Mesendoderm (in vitro differentiated cells): ENCODE data around the gene UBAP2L.
"Not testable (repeated sequence)": the region's sequence is repeated elsewhere in the genome, so short reads cannot be mapped to it uniquely, and the experiment has no call there.

Experiments used
- DNase-seq: peaks from one replicate; pipeline ENCODE4 v3.0.0; 2013
- H2AK5ac ChIP-seq: 2 replicates; pipeline ENCODE4 v1.6.1; 2013; ENCODE audit warnings: low read length, inconsistent platforms
- H2BK120ac ChIP-seq: 2 replicates; pipeline ENCODE4 v1.6.1; 2013; ENCODE audit warnings: low read depth, mild to moderate bottlenecking, low read length, moderate library complexity, mixed read lengths
- H2BK15ac ChIP-seq: replicated peaks from 2 replicates; pipeline ENCODE4 v1.6.1; 2013; ENCODE audit warnings: low read depth, mild to moderate bottlenecking, moderate library complexity
- H2BK5ac ChIP-seq: 2 replicates; pipeline ENCODE4 v1.6.1; 2013; ENCODE audit warnings: low read length, inconsistent platforms
- H3K18ac ChIP-seq: 2 replicates; pipeline ENCODE4 v1.6.1; 2013; ENCODE audit warnings: mild to moderate bottlenecking, low read length, mixed read lengths
- H3K23ac ChIP-seq: one replicate; pipeline ENCODE4 v1.6.1; 2013; ENCODE audit warnings: low read length
- H3K27ac ChIP-seq: 2 replicates; pipeline ENCODE4 v1.5.1; 2013; ENCODE audit warnings: low read depth, mild to moderate bottlenecking, inconsistent platforms, low read length, moderate library complexity
- H3K27me3 ChIP-seq: 2 replicates; pipeline ENCODE4 v1.6.1; 2013; ENCODE audit warnings: low read length, control low read depth, mild to moderate bottlenecking, inconsistent platforms; ENCODE audit not compliant: insufficient read depth, poor library complexity
- H3K36me3 ChIP-seq: 2 replicates; pipeline ENCODE4 v1.6.1; 2013; ENCODE audit warnings: low read length, inconsistent platforms; ENCODE audit not compliant: control insufficient read depth, insufficient read depth
- H3K4ac ChIP-seq: one replicate; pipeline ENCODE4 v1.6.1; 2013; ENCODE audit warnings: low read depth, mild to moderate bottlenecking, low read length, moderate library complexity
- H3K4me1 ChIP-seq: 2 replicates; pipeline ENCODE4 v1.6.1; 2013; ENCODE audit warnings: low read depth, low read length, inconsistent platforms; ENCODE audit not compliant: control insufficient read depth
- H3K4me2 ChIP-seq: 2 replicates; pipeline ENCODE4 v1.6.1; 2013; ENCODE audit warnings: low read length
- H3K4me3 ChIP-seq: 2 replicates; pipeline ENCODE4 v1.5.1; 2013; ENCODE audit warnings: mild to moderate bottlenecking, low read length
- H3K56ac ChIP-seq: one replicate; pipeline ENCODE4 v1.6.1; 2013; ENCODE audit warnings: low read length
- H3K79me1 ChIP-seq: 2 replicates; pipeline ENCODE4 v1.6.1; 2013; ENCODE audit warnings: low read length, inconsistent platforms
- H3K79me2 ChIP-seq: 2 replicates; pipeline ENCODE4 v1.6.1; 2013; ENCODE audit warnings: mild to moderate bottlenecking, low read length; ENCODE audit not compliant: control insufficient read depth, insufficient read depth
- H3K9ac ChIP-seq: 2 replicates; pipeline ENCODE4 v1.6.1; 2013; ENCODE audit warnings: low read length, inconsistent platforms
- H4K5ac ChIP-seq: one replicate; pipeline ENCODE4 v1.6.1; 2013; ENCODE audit warnings: low read length
- H4K8ac ChIP-seq: one replicate; pipeline ENCODE4 v1.6.1; 2013; ENCODE audit warnings: low read depth, mild to moderate bottlenecking, control low read depth, low read length, moderate library complexity
- WGBS: extraction: QIAGEN DNeasy Blood & Tissue Kit; methylation state at CpG from one replicate; pipeline ENCODE4 v1.1.7; 2013; ENCODE audit warnings: low lambda C conversion rate, missing lambda C conversion rate; ENCODE audit not compliant: insufficient coverage; ENCODE audit errors: extremely low coverage; 5-methylcytosine and 5-hydroxymethylcytosine counted together

UBAP2L gene

GRCh38 chr1:154231112-154231511, 10.4 kb downstream of the UBAP2L start:
- H3K4me1 ChIP-seq, H3K27ac ChIP-seq, DNase-seq, H3K18ac ChIP-seq, H4K8ac ChIP-seq, H3K9ac ChIP-seq, H3K27me3 ChIP-seq, H2BK120ac ChIP-seq, H3K4me3 ChIP-seq, H3K56ac ChIP-seq, H4K5ac ChIP-seq, H3K4ac ChIP-seq, H3K23ac ChIP-seq, H2BK5ac ChIP-seq, H2BK15ac ChIP-seq, H3K4me2 ChIP-seq, H2AK5ac ChIP-seq: not testable (repeated sequence)
- peaks cover 13% of the 10 kb centered on the region for H3K79me1 ChIP-seq
- H3K79me2 ChIP-seq, result peaks cover 25% of the 10 kb centered on the region
- peaks cover 14% of the 10 kb centered on the region for H3K36me3 ChIP-seq
- no CpG with 5 or more reads among the region's 3 CpGs for WGBS

- peaks cover 16% of the 10 kb centered on the region for H3K36me3 ChIP-seq
- not testable (repeated sequence) for H2BK120ac ChIP-seq, H4K8ac ChIP-seq, H3K18ac ChIP-seq, H3K4ac ChIP-seq, H3K56ac ChIP-seq, H3K27me3 ChIP-seq, H3K4me2 ChIP-seq, H3K4me3 ChIP-seq, H4K5ac ChIP-seq, H3K23ac ChIP-seq, H2BK5ac ChIP-seq, H3K4me1 ChIP-seq, H2AK5ac ChIP-seq, H3K9ac ChIP-seq, DNase-seq, H3K27ac ChIP-seq, H2BK15ac ChIP-seq
- WGBS, result no CpG with 5 or more reads among the region's 12 CpGs
- peaks cover 14% of the 10 kb centered on the region for H3K79me1 ChIP-seq
- peaks cover 20% of the 10 kb centered on the region for H3K79me2 ChIP-seq
Observed at GRCh38 chr1:154233127-154233526, 12.4 kb downstream of the UBAP2L start.

GRCh38 chr1:154236855-154237254, 16.1 kb downstream of the UBAP2L start:
- Histone ChIP-seq H3K56ac (no peak overlapping the region), H4K8ac (no peak overlapping the region), H3K27ac (no peak overlapping the region), H3K36me3 (peaks cover 16% of the 10 kb centered on the region), H3K4me2 (no peak overlapping the region), H2BK120ac (no peak overlapping the region), H3K4me3 (no peak overlapping the region), H2BK15ac (no peak overlapping the region), H3K9ac (no peak overlapping the region), H4K5ac (no peak overlapping the region), H3K4me1 (no peaks in the 10 kb centered on the region), H3K27me3 (no peaks in the 10 kb centered on the region), H2BK5ac (no peak overlapping the region), H3K79me1 (peaks cover 17% of the 10 kb centered on the region), H2AK5ac (no peak overlapping the region), H3K18ac (no peak overlapping the region), H3K23ac (no peak overlapping the region), H3K4ac (no peak overlapping the region), H3K79me2 (peaks cover 14% of the 10 kb centered on the region)
- 100% methylated on average over 1 of the region's 4 CpGs for WGBS
- DNase-seq, result no peak

GRCh38 chr1:154237435-154237834, 16.7 kb downstream of the UBAP2L start:
- H3K27me3 ChIP-seq, result no peaks in the 10 kb centered on the region
- no peak overlapping the region for H3K18ac ChIP-seq
- no CpG with 5 or more reads among the region's 2 CpGs for WGBS

GRCh38 chr1:154237880-154238506, 17.2 kb downstream of the UBAP2L start:
- peaks cover 18% of the 10 kb centered on the region for H3K79me1 ChIP-seq
- no CpG with 5 or more reads among the region's 6 CpGs for WGBS
- no peak overlapping the region for H4K5ac ChIP-seq
- no peak overlapping the region for H3K4ac ChIP-seq
- peaks cover 14% of the 10 kb centered on the region for H3K79me2 ChIP-seq
- H2BK15ac ChIP-seq, result no peak overlapping the region
- H3K56ac ChIP-seq, result no peak overlapping the region
- no peak overlapping the region for H2BK5ac ChIP-seq
- H3K4me2 ChIP-seq, result no peak overlapping the region
- no peak for DNase-seq
- H3K23ac ChIP-seq, result no peak overlapping the region
- H3K27ac ChIP-seq, result no peak overlapping the region
- no peaks in the 10 kb centered on the region for H3K4me1 ChIP-seq
- H3K27me3 ChIP-seq, result no peaks in the 10 kb centered on the region
- H2BK120ac ChIP-seq, result no peak overlapping the region
- H3K36me3 ChIP-seq, result peaks cover 17% of the 10 kb centered on the region
- no peak overlapping the region for H2AK5ac ChIP-seq
- H3K18ac ChIP-seq, result no peak overlapping the region
- no peak overlapping the region for H3K4me3 ChIP-seq
- no peak overlapping the region for H3K9ac ChIP-seq
- H4K8ac ChIP-seq, result no peak overlapping the region

More at GRCh38 chr1:154237435-154237834, 16.7 kb downstream of the UBAP2L start:
- Histone ChIP-seq H2AK5ac (no peak overlapping the region), H3K79me2 (peaks cover 14% of the 10 kb centered on the region), H3K23ac (no peak overlapping the region), H2BK15ac (no peak overlapping the region), H3K4me2 (no peak overlapping the region), H3K4me3 (no peak overlapping the region), H4K5ac (no peak overlapping the region), H3K56ac (no peak overlapping the region), H4K8ac (no peak overlapping the region), H3K4ac (no peak overlapping the region), H3K9ac (no peak overlapping the region), H2BK120ac (no peak overlapping the region), H3K27ac (no peak overlapping the region), H3K79me1 (peaks cover 18% of the 10 kb centered on the region), H3K36me3 (peaks cover 17% of the 10 kb centered on the region), H3K4me1 (no peaks in the 10 kb centered on the region), H2BK5ac (no peak overlapping the region)
- no peak for DNase-seq

GRCh38 chr1:154239491-154239890, 18.7 kb downstream of the UBAP2L start:
- H3K36me3 ChIP-seq, result peaks cover 22% of the 10 kb centered on the region
- H3K4me2 ChIP-seq, result no peak overlapping the region
- H3K27me3 ChIP-seq, result no peaks in the 10 kb centered on the region
- H2AK5ac ChIP-seq, result no peak overlapping the region
- H2BK5ac ChIP-seq, result no peak overlapping the region
- H2BK15ac ChIP-seq, result no peak overlapping the region
- no CpG with 5 or more reads among the region's 3 CpGs for WGBS
- no peak overlapping the region for H3K4me3 ChIP-seq
- no peak overlapping the region for H3K4ac ChIP-seq
- DNase-seq, result no peak
- H3K4me1 ChIP-seq, result no peaks in the 10 kb centered on the region
- peaks cover 14% of the 10 kb centered on the region for H3K79me2 ChIP-seq
- no peak overlapping the region for H3K18ac ChIP-seq
- H3K27ac ChIP-seq, result no peak overlapping the region
- H3K23ac ChIP-seq, result no peak overlapping the region
- no peak overlapping the region for H3K56ac ChIP-seq
- no peak overlapping the region for H2BK120ac ChIP-seq
- H3K79me1 ChIP-seq, result peaks cover 18% of the 10 kb centered on the region
- H3K9ac ChIP-seq, result no peak overlapping the region
- H4K8ac ChIP-seq, result no peak overlapping the region
- no peak overlapping the region for H4K5ac ChIP-seq
